ENCODE measurements around the gene SPPL2C.
A peak's percentile ranks its signal among the peaks of the same experiment; 100 is the strongest.

The SPPL2C gene

DNA sequence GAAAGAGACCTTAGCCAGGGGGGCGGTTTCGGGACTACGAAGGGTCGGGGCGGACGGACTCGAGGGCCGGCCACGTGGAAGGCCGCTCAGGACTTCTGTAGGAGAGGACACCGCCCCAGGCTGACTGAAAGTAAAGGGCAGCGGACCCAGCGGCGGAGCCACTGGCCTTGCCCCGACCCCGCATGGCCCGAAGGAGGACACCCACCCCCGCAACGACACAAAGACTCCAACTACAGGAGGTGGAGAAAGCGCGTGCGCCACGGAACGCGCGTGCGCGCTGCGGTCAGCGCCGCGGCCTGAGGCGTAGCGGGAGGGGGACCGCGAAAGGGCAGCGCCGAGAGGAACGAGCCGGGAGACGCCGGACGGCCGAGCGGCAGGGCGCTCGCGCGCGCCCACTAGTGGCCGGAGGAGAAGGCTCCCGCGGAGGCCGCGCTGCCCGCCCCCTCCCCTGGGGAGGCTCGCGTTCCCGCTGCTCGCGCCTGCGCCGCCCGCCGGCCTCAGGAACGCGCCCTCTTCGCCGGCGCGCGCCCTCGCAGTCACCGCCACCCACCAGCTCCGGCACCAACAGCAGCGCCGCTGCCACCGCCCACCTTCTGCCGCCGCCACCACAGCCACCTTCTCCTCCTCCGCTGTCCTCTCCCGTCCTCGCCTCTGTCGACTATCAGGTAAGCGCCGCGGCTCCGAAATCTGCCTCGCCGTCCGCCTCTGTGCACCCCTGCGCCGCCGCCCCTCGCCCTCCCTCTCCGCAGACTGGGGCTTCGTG is 49.5 kb downstream of the SPPL2C start, which contains the start of gene MAPT:
Gene MAPT, plus strand, starts transcription at position 533 of the 763 bp plus-strand sequence. CDS start 67,784 bp downstream, outside the sequence.
- H3K4me1 Mint-ChIP-seq (ENCODE audit: low read depth), result peaks cover 5% of the 10 kb centered on the region
- peaks cover 65% of the 10 kb centered on the region for H3K27me3 Mint-ChIP-seq (ENCODE audit: low read depth)
- H3K27ac Mint-ChIP-seq, result peak within 1 kb of the TSS; percentile 36
- peak; percentile 87 for DNase-seq (ENCODE audit: low spot score)
- H3K4me3 Mint-ChIP-seq, result peak within 1 kb of the TSS; percentile 77
- no peaks in the 10 kb centered on the region for H3K36me3 Mint-ChIP-seq (ENCODE audit: low read depth)
- no peaks in the 10 kb centered on the region for H3K9me3 Mint-ChIP-seq

GRCh38 chr17:45895304-45895968 is 50.8 kb downstream of the SPPL2C start:
- Mint-ChIP-seq H3K4me3 (peak overlapping the region; percentile 77), H3K36me3 (ENCODE audit: low read depth) (no peaks in the 10 kb centered on the region), H3K4me1 (ENCODE audit: low read depth) (peaks cover 5% of the 10 kb centered on the region), H3K27ac (no peak overlapping the region), H3K9me3 (no peaks in the 10 kb centered on the region), H3K27me3 (ENCODE audit: low read depth) (peaks cover 67% of the 10 kb centered on the region)
- no peak for DNase-seq (ENCODE audit: low spot score)

GRCh38 chr17:45895969-45896785 is 51.5 kb downstream of the SPPL2C start:
- no peak overlapping the region for H3K27ac Mint-ChIP-seq
- DNase-seq (ENCODE audit: low spot score), result no peak
- H3K4me1 Mint-ChIP-seq (ENCODE audit: low read depth), result peaks cover 5% of the 10 kb centered on the region
- peak overlapping the region; percentile 67 for H3K4me3 Mint-ChIP-seq
- peaks cover 68% of the 10 kb centered on the region for H3K27me3 Mint-ChIP-seq (ENCODE audit: low read depth)
- no peaks in the 10 kb centered on the region for H3K36me3 Mint-ChIP-seq (ENCODE audit: low read depth)
- no peaks in the 10 kb centered on the region for H3K9me3 Mint-ChIP-seq

Data from T-helper 2 cell treated with Interferon-gamma antibody and Interleukin-4, amounts not matched to agents 5 μg/mL and 100 μg/mL, for 36 hours (primary cell).